ENCODE data around the gene ZSCAN2. TPM values are rescaled to one million over a fixed set of nuclear protein-coding genes. Genes with fewer than 3 reads are reported as not detected.

Gene ZSCAN2
- total and polyA plus RNA-seq, 2 of the 8 experiments (the other 6 are each of a cell fraction or from before 2014, with no cell fraction given), result 23.6 to 52.4 TPM

DNA sequence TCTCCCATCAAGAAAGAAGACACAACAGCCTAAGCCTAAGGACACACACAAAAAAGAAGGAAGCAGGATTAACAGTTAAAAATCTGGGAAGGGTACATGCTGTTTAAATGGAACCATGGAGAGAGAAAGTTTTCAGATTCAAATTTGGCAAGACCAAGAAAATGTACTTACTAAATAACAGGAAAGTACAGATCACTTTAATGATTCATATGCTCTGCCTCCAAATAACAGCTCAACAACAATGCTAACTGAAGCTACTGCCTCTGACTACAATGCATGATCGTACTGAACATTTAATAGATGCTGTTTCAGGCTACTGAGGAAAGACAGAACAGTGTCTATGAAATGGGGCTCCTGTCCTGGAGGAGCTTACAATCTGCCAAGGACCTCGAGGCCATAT, 65.6 kb downstream of the ZSCAN2 start:
- Histone ChIP-seq H2BK12ac (ENCODE audit: low read depth, low read length) (no peak overlapping the region), H3K56ac (replicated peaks; ENCODE audit: insufficient read length, low read depth, low read length) (no peak overlapping the region), H3K79me2 (ENCODE audit: control insufficient read depth in 1 of 2, insufficient read depth in 2 of 2, low read length in 2 of 2) (no peaks in the 10 kb centered on the region), H3K4me1 (replicated peaks in 1 of 4; ENCODE audit: control insufficient read depth in 3 of 4, insufficient read depth in 4 of 4, low read length in 3 of 4) (no peaks in the 10 kb centered on the region), H2AK5ac (ENCODE audit: low read depth, low read length) (no peak overlapping the region), H3K27ac (ENCODE audit: low read depth, low read length) (no peak overlapping the region), H3K79me1 (ENCODE audit: low read depth, low read length) (no peaks in the 10 kb centered on the region), H2AFZ (ENCODE audit: low read length) (no peak overlapping the region), H2BK15ac (ENCODE audit: low read length) (no peak overlapping the region), H2BK20ac (ENCODE audit: low read length) (no peak overlapping the region), H3K18ac (ENCODE audit: extremely low read depth, low read length) (no peak overlapping the region), H3K4me3 (ENCODE audit: extremely low read depth in 1 of 4, insufficient read depth in 2 of 4, low read depth in 3 of 4, low read length in 4 of 4) (no peak overlapping the region), H2BK120ac (replicated peaks; ENCODE audit: low read depth, low read length) (no peak overlapping the region), H3K27me3 (replicated peaks in 1 of 4; ENCODE audit: control insufficient read depth in 3 of 4, extremely low read depth in 1 of 4, insufficient read depth in 3 of 4, low read length in 3 of 4) (no peaks in the 10 kb centered on the region), H3K4ac (replicated peaks; ENCODE audit: insufficient read length, low read depth, low read length) (no peak overlapping the region), H3K9ac (replicated peaks in 1 of 4; ENCODE audit: extremely low read depth in 1 of 4, low read depth in 3 of 4, low read length in 3 of 4) (no peak overlapping the region), H3K36me3 (ENCODE audit: control insufficient read depth in 2 of 4, insufficient read depth in 4 of 4, low read length in 3 of 4) (peaks cover 13 to 38% (median 24%) of the 10 kb centered on the region in 4 experiments), H3K9me3 (ENCODE audit: insufficient read depth in 2 of 2, low read depth in 1 of 2, low read length in 1 of 2) (no peaks in the 10 kb centered on the region), H2BK5ac (ENCODE audit: low read depth, low read length) (no peak overlapping the region), H4K8ac (ENCODE audit: extremely low read depth, insufficient read depth, low read length) (no peak overlapping the region), H4K91ac (replicated peaks; ENCODE audit: insufficient read length, low read length) (no peak overlapping the region), H3K4me2 (ENCODE audit: insufficient read depth in 1 of 2, low read depth in 2 of 2, low read length in 2 of 2) (no peak overlapping the region), H3K14ac (ENCODE audit: insufficient read length) (no peak overlapping the region), H4K20me1 (replicated peaks in 1 of 2; ENCODE audit: control insufficient read depth in 1 of 2, insufficient read depth in 2 of 2, low read length in 2 of 2) (no peaks in the 10 kb centered on the region), H3K23ac (ENCODE audit: insufficient read length) (no peak overlapping the region), H4K5ac (ENCODE audit: insufficient read length, low read depth, low read length) (no peak overlapping the region), H3K23me2 (ENCODE audit: low read depth, low read length) (no peaks in the 10 kb centered on the region)
- no peak for DNase-seq (ENCODE audit: low read depth in 1 of 2, low spot score in 2 of 2)
- CTCF ChIA-PET (ENCODE audit: partially characterized antibody), result interaction anchor here (1.2 to 1.4 kb wide), 2 partner anchors 11 to 153 kb away, joined by 3 to 5 read pairs; no protein-coding TSS in a partner anchor
- no peak for TF ChIP-seq JUND (IDR thresholded peaks at IDR 0.05; ENCODE audit: low read length)
- TF ChIP-seq SAP30 (IDR thresholded peaks at IDR 0.05; ENCODE audit: insufficient read depth, insufficient replicate concordance, low read length), result no peak
- TF ChIP-seq TEAD4 (IDR thresholded peaks at IDR 0.05; ENCODE audit: low read depth, low read length), result no peak
- TF ChIP-seq KDM4A (IDR thresholded peaks at IDR 0.05; ENCODE audit: low read depth, low read length, severe bottlenecking), result no peak
- no peak for TF ChIP-seq TAF1 (IDR thresholded peaks at IDR 0.05; ENCODE audit: low read depth, low read length)
- no peak for TF ChIP-seq POU5F1 (IDR thresholded peaks at IDR 0.05; ENCODE audit: low read depth, low read length)
- no peak for TF ChIP-seq EP300 (IDR thresholded peaks at IDR 0.05; ENCODE audit: borderline replicate concordance in 1 of 2, low read depth in 2 of 2, low read length in 2 of 2)
- no peak for TF ChIP-seq RFX5 (IDR thresholded peaks at IDR 0.05; ENCODE audit: borderline replicate concordance, low read depth, low read length)
- TF ChIP-seq ZNF274 (IDR thresholded peaks at IDR 0.05; ENCODE audit: borderline replicate concordance, extremely low read depth, low read length), result no peak
- WGBS, 2 experiments (ENCODE audit: extremely low coverage in 1 of 2, insufficient coverage in 1 of 2, insufficient read length in 1 of 2, insufficient replicate concordance in 2 of 2, low coverage in 1 of 2, low lambda C conversion rate in 2 of 2, missing lambda C conversion rate in 1 of 2), result 84% methylated on average over 2 of the region's 2 CpGs; no CpG with 5 or more reads in 1 of the 2 experiments
- POLR2A ChIA-PET (ENCODE audit: partially characterized antibody), result interaction anchor here (1.3 kb wide), 2 partner anchors 13 to 38 kb away, joined by 3 to 4 read pairs; no protein-coding TSS in a partner anchor
- no peak for FAIRE-seq

All from H1 (cell line).